AG04450 (cell line): ENCODE measurements around the gene GTF2IRD1. TPM values are rescaled to one million over a fixed set of nuclear protein-coding genes. Genes with fewer than 3 reads are reported as not detected.

Source experiments
- CTCF ChIA-PET: fragments of 300-600, 350-600 bp; formaldehyde crosslinking; extraction: SDS; loops from one replicate; lab custom pipeline; 2022; ENCODE audit warnings: antibody characterized with exemption, inconsistent platforms; lab: Charles Lee
- POLR2A ChIA-PET: fragments of 350-600 bp; formaldehyde crosslinking; extraction: SDS; loops from one replicate; lab custom pipeline; 2021; ENCODE audit warnings: antibody characterized with exemption, inconsistent platforms; lab: Yijun Ruan, JAX
- DNase-seq: peaks from one replicate; pipeline ENCODE4 v3.0.0-alpha.2; 2011; ENCODE audit warnings: low read depth, low spot score
- H3K27ac ChIP-seq: one replicate; pipeline ENCODE4 v1.5.1; 2012; ENCODE audit warnings: low read depth, low read length, control low read depth
- H3K27me3 ChIP-seq: one replicate; pipeline ENCODE4 v1.6.0; 2012; ENCODE audit warnings: low read length; ENCODE audit not compliant: control insufficient read depth, insufficient read depth
- H3K4me3 ChIP-seq: 2 replicates; pipeline ENCODE4 v1.5.1; 2011; ENCODE audit warnings: mild to moderate bottlenecking, low read depth, low read length, control low read depth
- H3K9me3 ChIP-seq: 2 replicates; pipeline ENCODE4 v1.5.1; 2012; ENCODE audit warnings: low read length; ENCODE audit not compliant: control insufficient read depth, insufficient read depth
- polyA plus RNA-seq: library from polyadenylated mRNA; depleted of rRNA; stranded (reverse); fragments of >200 nt; gene quantifications from 2 replicates; pipeline ENCODE4 v1.2.3, GENCODE V29; 2011
- TF ChIP-seq, protein P1 (sequence below): IDR thresholded peaks from 2 replicates; pipeline ENCODE4 v1.5.1; 2011; ENCODE audit warnings: low read depth, low read length, control low read depth, inconsistent platforms

The GTF2IRD1 gene
- polyA plus RNA-seq, 1 experiment = 23.5 TPM

DNA sequence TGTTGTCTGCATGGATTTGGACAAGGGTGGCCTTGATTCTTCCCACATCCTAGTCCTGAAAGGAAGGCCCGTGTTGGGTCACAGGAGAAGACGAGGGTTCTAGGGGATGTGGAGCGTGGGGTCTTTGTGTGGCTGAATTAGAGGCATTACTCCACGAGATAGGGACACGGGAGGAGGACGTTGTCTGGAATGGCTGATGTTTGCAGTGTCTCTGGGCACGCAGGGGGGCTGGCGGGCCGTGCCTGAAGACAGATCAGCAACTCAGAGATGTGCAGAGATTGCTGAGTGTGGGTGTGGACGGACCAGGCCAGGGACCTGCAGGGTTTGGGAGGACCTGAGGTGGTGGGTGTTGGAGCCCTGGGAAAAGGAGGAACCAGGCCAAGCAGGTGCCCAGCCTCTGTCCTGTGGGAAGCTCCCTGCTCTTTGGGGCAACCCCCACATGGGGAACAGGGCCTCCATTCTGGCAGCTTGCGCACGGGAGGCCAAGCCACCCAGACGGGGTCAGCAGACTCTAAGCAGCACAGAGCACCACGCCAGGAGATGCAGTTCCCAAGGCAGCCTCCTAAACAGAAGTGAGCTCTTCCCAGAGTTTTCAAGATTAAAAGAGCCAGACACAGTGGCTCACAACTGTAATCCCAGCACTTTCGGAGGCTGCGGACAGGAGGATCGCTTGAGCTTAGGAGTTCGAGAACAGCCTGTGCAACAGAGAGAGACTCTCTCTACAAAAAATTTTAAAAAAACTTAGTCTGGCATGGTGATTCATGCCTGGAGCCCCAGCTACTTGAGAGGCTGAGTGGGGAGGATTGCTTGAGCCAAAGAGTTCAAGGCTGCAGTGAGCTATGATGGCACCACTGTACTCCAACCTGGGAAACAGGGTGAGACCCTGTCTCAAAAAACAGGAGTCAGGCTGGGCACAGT, 132.8 kb downstream of the GTF2IRD1 start:
- H3K9me3 ChIP-seq = no peaks in the 10 kb centered on the region
- no peak for DNase-seq
- no peaks in the 10 kb centered on the region for H3K27me3 ChIP-seq
- no peak overlapping the region for H3K4me3 ChIP-seq
- POLR2A ChIA-PET = interaction anchor here (0.5 to 0.6 kb wide), 2 partner anchors 13 to 71 kb away, joined by 3 to 4 read pairs; partner anchors contain the start of gene GTF2I
- TF ChIP-seq, protein P1, sequence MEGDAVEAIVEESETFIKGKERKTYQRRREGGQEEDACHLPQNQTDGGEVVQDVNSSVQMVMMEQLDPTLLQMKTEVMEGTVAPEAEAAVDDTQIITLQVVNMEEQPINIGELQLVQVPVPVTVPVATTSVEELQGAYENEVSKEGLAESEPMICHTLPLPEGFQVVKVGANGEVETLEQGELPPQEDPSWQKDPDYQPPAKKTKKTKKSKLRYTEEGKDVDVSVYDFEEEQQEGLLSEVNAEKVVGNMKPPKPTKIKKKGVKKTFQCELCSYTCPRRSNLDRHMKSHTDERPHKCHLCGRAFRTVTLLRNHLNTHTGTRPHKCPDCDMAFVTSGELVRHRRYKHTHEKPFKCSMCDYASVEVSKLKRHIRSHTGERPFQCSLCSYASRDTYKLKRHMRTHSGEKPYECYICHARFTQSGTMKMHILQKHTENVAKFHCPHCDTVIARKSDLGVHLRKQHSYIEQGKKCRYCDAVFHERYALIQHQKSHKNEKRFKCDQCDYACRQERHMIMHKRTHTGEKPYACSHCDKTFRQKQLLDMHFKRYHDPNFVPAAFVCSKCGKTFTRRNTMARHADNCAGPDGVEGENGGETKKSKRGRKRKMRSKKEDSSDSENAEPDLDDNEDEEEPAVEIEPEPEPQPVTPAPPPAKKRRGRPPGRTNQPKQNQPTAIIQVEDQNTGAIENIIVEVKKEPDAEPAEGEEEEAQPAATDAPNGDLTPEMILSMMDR = no peak
- CTCF ChIA-PET = interaction anchor here (0.9 kb wide), 1 partner anchor 174 kb away, joined by 4 read pairs; no protein-coding TSS in a partner anchor
- H3K27ac ChIP-seq = peak overlapping the region; percentile 57

DNA sequence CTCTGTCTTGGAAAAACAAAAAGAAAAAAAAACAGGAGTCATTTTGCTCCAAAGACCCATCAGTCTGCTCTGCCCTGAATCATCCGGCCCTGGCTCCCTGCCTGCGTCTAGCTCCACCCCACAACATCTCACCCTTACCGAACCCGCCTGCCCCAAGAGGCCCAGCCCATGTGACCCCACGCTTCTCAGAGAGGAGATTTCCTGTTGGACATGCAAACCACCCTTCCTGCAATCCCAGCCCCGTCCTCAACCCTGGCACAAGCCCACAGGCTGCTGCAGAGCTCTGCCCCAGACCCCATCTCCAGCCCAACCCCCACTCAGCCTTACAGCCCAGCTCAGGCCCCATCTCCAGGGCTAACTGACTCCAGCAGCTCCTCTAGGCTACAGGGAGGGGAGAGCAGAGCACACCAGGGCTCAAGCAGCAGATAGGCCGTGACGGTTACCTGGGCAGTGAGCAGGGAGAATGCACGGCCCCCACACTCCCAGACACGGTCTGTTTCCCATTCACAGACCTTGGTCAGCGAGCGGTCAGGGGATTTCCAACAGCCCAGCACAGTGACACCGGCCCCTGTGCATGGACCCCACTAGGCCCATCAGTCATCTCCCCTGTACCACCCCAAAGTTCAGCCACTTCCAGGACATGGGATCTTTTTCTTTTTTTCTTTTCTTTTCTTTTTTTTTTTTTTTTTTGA, 133.9 kb downstream of the GTF2IRD1 start:
- POLR2A ChIA-PET = interaction anchor here (0.6 kb wide), 1 partner anchor 70 kb away, joined by 3 read pairs; the partner anchor contains the start of gene GTF2I

DNA sequence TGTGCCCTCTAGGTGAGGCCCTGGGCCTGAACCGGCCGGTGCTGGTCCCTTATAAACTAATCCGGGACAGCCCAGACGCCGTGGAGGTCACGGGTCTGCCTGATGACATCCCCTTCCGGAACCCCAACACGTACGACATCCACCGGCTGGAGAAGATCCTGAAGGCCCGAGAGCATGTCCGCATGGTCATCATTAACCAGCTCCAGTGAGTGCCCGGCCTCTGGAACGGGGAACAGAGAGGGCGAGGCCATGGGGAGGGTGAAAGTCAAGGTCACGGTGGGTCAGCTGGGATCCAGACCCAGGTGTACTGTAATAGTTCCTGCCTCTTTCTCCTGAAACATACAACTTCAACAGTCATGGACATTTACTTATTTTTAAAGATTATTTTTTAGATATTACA, 137.1 kb downstream of the GTF2IRD1 start:
- no peaks in the 10 kb centered on the region for H3K27me3 ChIP-seq
- ChIA-PET POLR2A (interaction anchor here (0.8 kb wide), 1 partner anchor 192 kb away, joined by 3 read pairs; no protein-coding TSS in a partner anchor), CTCF (no interaction called here)
- no peaks in the 10 kb centered on the region for H3K9me3 ChIP-seq
- no peak overlapping the region for H3K4me3 ChIP-seq
- H3K27ac ChIP-seq = no peak overlapping the region
- TF ChIP-seq, protein P1 = no peak
- no peak for DNase-seq

More for the DNA sequence above, 133.9 kb downstream of the GTF2IRD1 start:
- H3K4me3 ChIP-seq = no peak overlapping the region
- TF ChIP-seq, protein P1 = no peak
- CTCF ChIA-PET = interaction anchor here (0.9 kb wide), 1 partner anchor 175 kb away, joined by 4 read pairs; no protein-coding TSS in a partner anchor
- H3K9me3 ChIP-seq = no peaks in the 10 kb centered on the region
- DNase-seq = peak; percentile 68
- peak overlapping the region; percentile 75 for H3K27ac ChIP-seq
- no peaks in the 10 kb centered on the region for H3K27me3 ChIP-seq

DNA sequence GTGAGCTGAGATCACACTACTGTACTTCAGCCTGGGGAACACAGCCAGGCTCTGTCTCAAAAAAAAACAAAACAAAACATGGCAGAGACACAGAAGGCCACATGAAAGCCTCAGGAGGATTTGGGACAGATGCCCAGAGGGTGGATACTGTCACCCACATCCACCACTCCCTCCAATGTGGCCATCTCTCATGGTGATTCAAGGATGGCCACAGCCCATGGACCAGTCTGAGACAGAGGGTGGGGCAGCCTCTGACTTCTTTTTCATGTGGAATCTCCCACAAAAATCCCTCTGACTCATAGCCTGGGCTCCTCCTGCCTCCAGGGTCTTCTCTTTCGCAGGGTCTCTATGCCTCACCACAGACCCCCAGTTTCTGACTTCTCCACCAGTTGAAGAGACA, 144.9 kb downstream of the GTF2IRD1 start:
- no peaks in the 10 kb centered on the region for H3K27me3 ChIP-seq
- DNase-seq = no peak
- POLR2A ChIA-PET = no interaction called here
- CTCF ChIA-PET = no interaction called here
- H3K9me3 ChIP-seq = no peaks in the 10 kb centered on the region
- no peak overlapping the region for H3K27ac ChIP-seq
- H3K4me3 ChIP-seq = no peak overlapping the region
- TF ChIP-seq, protein P1 = no peak
